ENCODE data around the gene COPS2. TPM values are rescaled to one million over a fixed set of nuclear protein-coding genes. Genes with fewer than 3 reads are reported as not detected.

COPS2 gene
- total and polyA plus RNA-seq, 9 of the 15 experiments (the other 6 are each of a cell fraction or from before 2014, with no cell fraction given): 66.4 to 154 (median 117) TPM

- 64% methylated on average over 21 of the region's 23 CpGs for WGBS (ENCODE audit: insufficient coverage, low coverage, missing lambda C conversion rate)
- DNase-seq (ENCODE audit: extremely low read depth in 1 of 4, low spot score in 3 of 4) (peak in 2 of 4 experiments; percentile 20 to 24), ATAC-seq (peak; percentile 84), FAIRE-seq (peak; percentile 29)
- in situ Hi-C loops (cut with MboI) (no loop called here), intact Hi-C loops (cut with micrococcal nuclease) (loop anchor here (5.0 kb wide), 1 partner anchor 217 kb away; no protein-coding TSS in a partner anchor)
- Histone ChIP-seq H3K27ac (ENCODE audit: extremely low read depth, low read depth, low read length) (no peak overlapping the region), H3K9me3 (replicated peaks; ENCODE audit: control insufficient read depth, insufficient read depth, low read depth, low read length) (no peaks in the 10 kb centered on the region), H3K4me3 (no peak overlapping the region), H3K27me3 (ENCODE audit: control insufficient read depth in 2 of 2, insufficient read depth in 2 of 2, low read length in 2 of 2) (no peaks in the 10 kb centered on the region), H2AFZ (ENCODE audit: low read depth, low read length) (peak overlapping the region; percentile 26; the same call in 1 of the 2 replicates), H3K79me2 (ENCODE audit: control insufficient read depth, insufficient read depth, low read length) (no peaks in the 10 kb centered on the region), H3K4me2 (ENCODE audit: insufficient read depth, low read length) (no peak overlapping the region), H3K4me1 (replicated peaks in 1 of 2; ENCODE audit: control insufficient read depth in 2 of 2, insufficient read depth in 2 of 2, low read length in 2 of 2) (peaks cover 0 to 4% of the 10 kb centered on the region in 2 experiments; a peak in 1 of 5 replicates), H3K36me3 (ENCODE audit: control insufficient read depth, insufficient read depth, low read length) (no peaks in the 10 kb centered on the region), H3K9me1 (ENCODE audit: control insufficient read depth, insufficient read depth, low read length) (no peaks in the 10 kb centered on the region), H3K9ac (ENCODE audit: insufficient read depth in 1 of 2, low read depth in 2 of 2, low read length in 2 of 2) (no peak overlapping the region), H4K20me1 (replicated peaks; ENCODE audit: control insufficient read depth, insufficient read depth, low read length) (no peaks in the 10 kb centered on the region)
- ChIA-PET CTCF (ENCODE audit: low intra/inter-chr PET ratio) (no interaction called here), POLR2A (interaction anchor here (1.2 to 1.3 kb wide), 2 partner anchors 11 to 16 kb away, joined by 3 to 4 read pairs; no protein-coding TSS in a partner anchor)
- no TSS peak for BruUV-seq (replicated peaks)
- TF ChIP-seq MYBL2 (IDR thresholded peaks at IDR 0.05; ENCODE audit: low read depth) (no peak), MYBL2 (CRISPR knock-in tag; IDR thresholded peaks at IDR 0.05; ENCODE audit: borderline replicate concordance) (no peak), ZNF239 (CRISPR knock-in tag; IDR thresholded peaks at IDR 0.05) (no peak), KAT7 (CRISPR knock-in tag; IDR thresholded peaks at IDR 0.05; ENCODE audit: borderline replicate concordance) (no peak), WHSC1 (IDR thresholded peaks at IDR 0.05; ENCODE audit: low read length) (no peak), TGIF2 (CRISPR knock-in tag; IDR thresholded peaks at IDR 0.05) (no peak), TFAP4 (CRISPR knock-in tag; IDR thresholded peaks at IDR 0.05; ENCODE audit: borderline replicate concordance) (no peak), CTBP1 (IDR thresholded peaks at IDR 0.05; ENCODE audit: borderline replicate concordance) (0 out of 2 replicates have a peak, but pooled peaks have one; percentile 16), TAF15 (IDR thresholded peaks at IDR 0.05; ENCODE audit: low read depth, low read length) (no peak), ETV1 (tag; conservative IDR thresholded peaks at IDR 0.05; ENCODE audit: low read depth) (no peak), ZNF395 (CRISPR knock-in tag; IDR thresholded peaks at IDR 0.05) (no peak)
- TF ChIP-seq, protein P1, sequence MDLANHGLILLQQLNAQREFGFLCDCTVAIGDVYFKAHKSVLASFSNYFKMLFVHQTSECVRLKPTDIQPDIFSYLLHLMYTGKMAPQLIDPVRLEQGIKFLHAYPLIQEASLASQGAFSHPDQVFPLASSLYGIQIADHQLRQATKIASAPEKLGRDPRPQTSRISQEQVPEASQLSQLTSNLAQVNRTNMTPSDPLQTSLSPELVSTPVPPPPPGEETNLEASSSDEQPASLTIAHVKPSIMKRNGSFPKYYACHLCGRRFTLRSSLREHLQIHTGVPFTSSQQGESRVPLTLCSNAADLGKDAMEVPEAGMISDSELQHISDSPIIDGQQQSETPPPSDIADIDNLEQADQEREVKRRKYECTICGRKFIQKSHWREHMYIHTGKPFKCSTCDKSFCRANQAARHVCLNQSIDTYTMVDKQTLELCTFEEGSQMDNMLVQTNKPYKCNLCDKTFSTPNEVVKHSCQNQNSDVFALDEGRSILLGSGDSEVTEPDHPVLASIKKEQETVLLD (IDR thresholded peaks at IDR 0.05): no peak
- TF ChIP-seq, protein P2, sequence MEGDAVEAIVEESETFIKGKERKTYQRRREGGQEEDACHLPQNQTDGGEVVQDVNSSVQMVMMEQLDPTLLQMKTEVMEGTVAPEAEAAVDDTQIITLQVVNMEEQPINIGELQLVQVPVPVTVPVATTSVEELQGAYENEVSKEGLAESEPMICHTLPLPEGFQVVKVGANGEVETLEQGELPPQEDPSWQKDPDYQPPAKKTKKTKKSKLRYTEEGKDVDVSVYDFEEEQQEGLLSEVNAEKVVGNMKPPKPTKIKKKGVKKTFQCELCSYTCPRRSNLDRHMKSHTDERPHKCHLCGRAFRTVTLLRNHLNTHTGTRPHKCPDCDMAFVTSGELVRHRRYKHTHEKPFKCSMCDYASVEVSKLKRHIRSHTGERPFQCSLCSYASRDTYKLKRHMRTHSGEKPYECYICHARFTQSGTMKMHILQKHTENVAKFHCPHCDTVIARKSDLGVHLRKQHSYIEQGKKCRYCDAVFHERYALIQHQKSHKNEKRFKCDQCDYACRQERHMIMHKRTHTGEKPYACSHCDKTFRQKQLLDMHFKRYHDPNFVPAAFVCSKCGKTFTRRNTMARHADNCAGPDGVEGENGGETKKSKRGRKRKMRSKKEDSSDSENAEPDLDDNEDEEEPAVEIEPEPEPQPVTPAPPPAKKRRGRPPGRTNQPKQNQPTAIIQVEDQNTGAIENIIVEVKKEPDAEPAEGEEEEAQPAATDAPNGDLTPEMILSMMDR (IDR thresholded peaks at IDR 0.05 in 2 of 3, conservative IDR thresholded peaks at IDR 0.05 in 1 of 3; ENCODE audit: insufficient read depth in 2 of 3, low read depth in 1 of 3, low read length in 3 of 3): peak in 2 of 3 experiments; percentile 25 to 28; a peak in 3 of 6 replicates
Measured at GRCh38 chr15:49079340-49080039, 75.9 kb downstream of the COPS2 start.
